Astrocyte (in vitro differentiated cells and primary cell): Measurements from ENCODE around the gene GRK5. TPM values are rescaled to one million over a fixed set of nuclear protein-coding genes. Genes with fewer than 3 reads are reported as not detected.

Experiments
- DNase-seq: peaks from one replicate; pipeline ENCODE4 v3.0.0-alpha.2; 2010; ENCODE audit warnings: low read depth
- FAIRE-seq: peaks from 2 replicates; lab custom pipeline; 2011; peaks lifted over from hg19 to GRCh38; lab: Jason Lieb, UNC
- H2AFZ ChIP-seq: 2 replicates; pipeline ENCODE4 v1.6.0; 2012; ENCODE audit warnings: low read depth, low read length, inconsistent platforms
- H3K27ac ChIP-seq: 2 replicates; pipeline ENCODE4 v1.5.1; 2011; ENCODE audit warnings: low read depth, low read length, inconsistent platforms
- H3K27me3 ChIP-seq: 2 replicates; pipeline ENCODE4 v1.6.0; 2011; ENCODE audit warnings: low read length, inconsistent platforms; ENCODE audit not compliant: insufficient read depth
- H3K36me3 ChIP-seq: 2 replicates; pipeline ENCODE4 v1.5.1; 2011; ENCODE audit warnings: low read length, inconsistent platforms; ENCODE audit not compliant: insufficient read depth
- H3K4me1 ChIP-seq: 2 replicates; pipeline ENCODE4 v1.5.1; 2011; ENCODE audit warnings: low read length, inconsistent platforms; ENCODE audit not compliant: insufficient read depth
- H3K4me2 ChIP-seq: 2 replicates; pipeline ENCODE4 v1.6.0; 2012; ENCODE audit warnings: low read length, inconsistent platforms
- H3K4me3 ChIP-seq: 2 replicates; pipeline ENCODE4 v1.5.1; 2011; ENCODE audit warnings: low read depth, mild to moderate bottlenecking, low read length, inconsistent platforms; ENCODE audit not compliant: insufficient read depth
- H3K79me2 ChIP-seq: 2 replicates; pipeline ENCODE4 v1.6.0; 2012; ENCODE audit warnings: mild to moderate bottlenecking, low read length, inconsistent platforms; ENCODE audit not compliant: insufficient read depth
- H3K9ac ChIP-seq: 2 replicates; pipeline ENCODE4 v1.6.0; 2012; ENCODE audit warnings: mild to moderate bottlenecking, low read length, inconsistent platforms
- H3K9me3 ChIP-seq: 2 replicates; pipeline ENCODE4 v1.5.1; 2012; ENCODE audit warnings: low read depth, mild to moderate bottlenecking, low read length, inconsistent platforms; ENCODE audit not compliant: insufficient read depth
- H4K20me1 ChIP-seq: 2 replicates; pipeline ENCODE4 v1.6.0; 2012; ENCODE audit warnings: low read length, inconsistent platforms; ENCODE audit not compliant: insufficient read depth
- H3K27ac Mint-ChIP-seq: one replicate; pipeline ENCODE4 v1.8.0; 2021; ENCODE audit warnings: mild to moderate bottlenecking, mixed read lengths; ENCODE audit not compliant: unreplicated experiment
- H3K27me3 Mint-ChIP-seq: one replicate; pipeline ENCODE4 v1.8.0; 2021; ENCODE audit warnings: low read depth, mixed read lengths; ENCODE audit not compliant: unreplicated experiment
- H3K36me3 Mint-ChIP-seq: one replicate; pipeline ENCODE4 v1.8.0; 2021; ENCODE audit warnings: low read depth, mixed read lengths; ENCODE audit not compliant: unreplicated experiment
- H3K4me1 Mint-ChIP-seq: one replicate; pipeline ENCODE4 v1.8.0; 2021; ENCODE audit warnings: low read depth, mixed read lengths; ENCODE audit not compliant: unreplicated experiment
- H3K4me3 Mint-ChIP-seq: one replicate; pipeline ENCODE4 v1.8.0; 2021; ENCODE audit warnings: mild to moderate bottlenecking, moderate library complexity, mixed read lengths; ENCODE audit not compliant: unreplicated experiment
- H3K9me3 Mint-ChIP-seq: one replicate; pipeline ENCODE4 v1.8.0; 2021; ENCODE audit warnings: mild to moderate bottlenecking, mixed read lengths; ENCODE audit not compliant: unreplicated experiment
- CTCF ChIP-seq: IDR thresholded peaks from 2 replicates; pipeline ENCODE4 v1.5.1; 2011; ENCODE audit warnings: low read depth, mild to moderate bottlenecking, inconsistent platforms, low read length, moderate library complexity; ENCODE audit not compliant: insufficient read depth
- EZH2 ChIP-seq: IDR thresholded peaks from 2 replicates; pipeline ENCODE4 v1.6.1; 2012; ENCODE audit warnings: mild to moderate bottlenecking, low read length, inconsistent platforms; ENCODE audit not compliant: insufficient read depth
- total RNA-seq: library from RNA; stranded (reverse); gene quantifications from 2 replicates; pipeline ENCODE4 v1.2.1, GENCODE V29; 2021

The GRK5 gene
- total RNA-seq, 1 donor from 2014 or later = 8.5 TPM

DNA sequence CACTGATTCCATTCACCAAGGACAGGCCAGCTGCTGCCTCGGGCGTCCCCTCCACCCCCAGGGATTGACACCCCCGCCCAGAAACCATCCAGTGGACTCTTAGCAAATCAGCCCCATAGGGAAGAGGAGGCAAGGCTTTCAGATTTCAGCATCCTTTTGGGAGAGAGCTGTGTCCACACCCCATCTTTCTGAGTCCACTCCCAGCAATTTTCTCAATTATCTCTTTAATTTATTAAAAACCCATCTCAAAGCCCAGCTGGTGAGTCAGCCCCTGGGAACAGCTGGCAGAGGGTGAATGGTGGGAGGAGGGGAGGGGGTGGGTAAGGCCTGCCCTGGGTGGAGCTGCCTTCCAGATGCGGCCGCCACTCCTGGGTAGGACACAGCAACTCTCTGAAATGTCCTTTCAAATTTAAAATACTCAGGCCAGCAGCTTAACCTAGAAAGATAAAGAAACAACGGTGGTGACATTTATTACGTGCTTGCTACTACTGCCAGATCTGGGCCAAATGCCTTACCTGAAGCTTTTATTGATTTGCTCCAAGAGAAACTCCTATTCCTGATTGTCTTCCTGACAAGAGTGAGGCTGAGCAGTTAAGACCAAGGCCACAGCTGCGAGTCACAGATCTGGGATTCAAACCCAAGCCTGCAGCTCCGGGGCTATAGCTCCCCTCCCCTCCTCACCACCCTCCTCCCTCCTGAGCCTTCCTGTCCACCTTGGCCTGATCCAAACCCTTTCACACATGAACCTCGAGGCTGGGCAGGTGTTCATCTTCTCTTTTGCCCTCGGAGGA lies 214.7 kb downstream of the GRK5 start:
- Histone ChIP-seq H3K79me2 (no peaks in the 10 kb centered on the region), H3K9me3 (no peaks in the 10 kb centered on the region), H2AFZ (no peak overlapping the region), H3K4me3 (no peak overlapping the region), H3K27ac (no peak overlapping the region), H3K36me3 (no peaks in the 10 kb centered on the region), H4K20me1 (peaks cover 18% of the 10 kb centered on the region), H3K4me2 (no peak overlapping the region), H3K4me1 (no peaks in the 10 kb centered on the region), H3K27me3 (peaks cover 2% of the 10 kb centered on the region), H3K9ac (no peak overlapping the region)
- no peak for FAIRE-seq
- Mint-ChIP-seq H3K36me3 (peaks cover 7% of the 10 kb centered on the region), H3K27ac (peak overlapping the region; percentile 70), H3K9me3 (no peaks in the 10 kb centered on the region), H3K4me1 (peaks cover 12% of the 10 kb centered on the region), H3K27me3 (peaks cover 43% of the 10 kb centered on the region), H3K4me3 (no peak overlapping the region)
- no peak for TF ChIP-seq CTCF
- TF ChIP-seq EZH2 = no peak
- no peak for DNase-seq

GRCh38 chr10:119422682-119423509 lies 215.5 kb downstream of the GRK5 start:
- Histone ChIP-seq H3K79me2 (no peaks in the 10 kb centered on the region), H3K27me3 (peaks cover 2% of the 10 kb centered on the region)
- no peaks in the 10 kb centered on the region for H3K9me3 Mint-ChIP-seq

More at GRCh38 chr10:119422682-119423509, 215.5 kb downstream of the GRK5 start:
- Mint-ChIP-seq H3K4me3 (no peak overlapping the region), H3K36me3 (peaks cover 5% of the 10 kb centered on the region), H3K27ac (peak overlapping the region; percentile 70), H3K27me3 (peaks cover 38% of the 10 kb centered on the region), H3K4me1 (peaks cover 12% of the 10 kb centered on the region)
- H3K4me3 ChIP-seq = no peak overlapping the region
- FAIRE-seq (no peak), DNase-seq (no peak)
- H3K36me3 ChIP-seq = no peaks in the 10 kb centered on the region
- no peak overlapping the region for H3K9ac ChIP-seq
- H3K4me1 ChIP-seq = no peaks in the 10 kb centered on the region
- no peak overlapping the region for H3K4me2 ChIP-seq
- TF ChIP-seq EZH2 (no peak), CTCF (no peak)
- peaks cover 21% of the 10 kb centered on the region for H4K20me1 ChIP-seq
- no peaks in the 10 kb centered on the region for H3K9me3 ChIP-seq
- H3K27ac ChIP-seq = no peak overlapping the region
- H2AFZ ChIP-seq = no peak overlapping the region
